HUES64 (cell line): Measurements from ENCODE around the gene LRRFIP1.

Experiments used
- H3K27ac ChIP-seq: 2 replicates; pipeline ENCODE4 v1.7.0; 2013; ENCODE audit warnings: low read depth, low read length, inconsistent platforms
- H3K27me3 ChIP-seq: 2 replicates; pipeline ENCODE4 v1.6.1; 2013; ENCODE audit warnings: mild to moderate bottlenecking, low read length; ENCODE audit not compliant: insufficient read depth
- H3K36me3 ChIP-seq: 2 replicates; pipeline ENCODE4 v1.6.1; 2013; ENCODE audit warnings: mild to moderate bottlenecking, low read length; ENCODE audit not compliant: insufficient read depth
- H3K4me1 ChIP-seq: 2 replicates; pipeline ENCODE4 v1.6.1; 2013; ENCODE audit warnings: mild to moderate bottlenecking, low read length, moderate library complexity; ENCODE audit not compliant: insufficient read depth
- H3K4me3 ChIP-seq: 2 replicates; pipeline ENCODE4 v1.5.1; 2013; ENCODE audit warnings: mild to moderate bottlenecking, low read length, moderate library complexity
- H3K9ac ChIP-seq: 2 replicates; pipeline ENCODE4 v1.6.1; 2013; ENCODE audit warnings: mild to moderate bottlenecking, low read depth, low read length
- H3K9me3 ChIP-seq: 2 replicates; pipeline ENCODE4 v1.6.1; 2013; ENCODE audit warnings: low read depth, low read length; ENCODE audit not compliant: insufficient read depth
- WGBS: fragments of 150-250, 120-280 bp; methylation state at CpG from one replicate; pipeline ENCODE4 v1.1.7; 2013; ENCODE audit warnings: missing lambda C conversion rate; 5-methylcytosine and 5-hydroxymethylcytosine counted together

The LRRFIP1 gene

DNA sequence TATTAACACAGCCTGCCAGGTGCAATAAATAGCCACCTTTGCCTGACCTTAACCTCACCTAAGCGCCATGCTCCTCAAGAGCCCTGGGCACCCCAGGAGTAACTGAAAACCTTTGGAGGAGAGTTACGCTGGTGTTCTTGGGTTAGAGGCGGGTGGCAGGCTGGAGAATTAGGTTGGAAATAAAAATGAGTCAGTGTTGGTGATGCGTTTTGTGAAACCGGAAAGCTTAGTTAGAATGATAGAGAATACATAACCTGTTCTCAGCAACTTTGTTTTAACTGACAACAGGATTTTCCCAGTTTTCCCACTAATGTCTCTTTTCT is 17.0 kb downstream of the LRRFIP1 start:
- Histone ChIP-seq H3K9ac (no peak overlapping the region), H3K9me3 (peaks cover 3% of the 10 kb centered on the region; the same call in 1 of the 2 replicates), H3K4me3 (no peak overlapping the region), H3K4me1 (no peaks in the 10 kb centered on the region), H3K36me3 (peaks cover 11% of the 10 kb centered on the region), H3K27me3 (no peaks in the 10 kb centered on the region), H3K27ac (no peak overlapping the region)
- 98% methylated on average over 5 of the region's 5 CpGs for WGBS

DNA sequence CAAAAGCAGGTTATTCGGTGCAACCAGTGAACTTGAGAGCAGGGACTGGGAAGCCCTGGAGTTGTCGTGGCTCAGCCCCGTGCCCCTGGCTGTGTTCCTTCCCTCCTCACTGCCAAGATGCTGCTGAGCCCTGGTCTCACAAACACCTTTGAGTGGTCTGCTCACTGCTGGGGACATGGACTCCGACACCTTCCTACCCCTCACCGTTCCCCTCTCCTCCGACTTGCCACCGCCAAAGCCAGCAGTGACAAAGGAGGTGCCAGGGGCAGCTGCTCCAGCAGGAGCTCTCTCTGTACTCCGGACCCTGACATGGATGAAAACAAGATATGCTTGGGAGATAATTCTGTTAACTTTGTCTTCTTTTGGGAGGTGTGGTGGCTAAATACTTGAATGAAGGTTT is 17.9 kb downstream of the LRRFIP1 start:
- Histone ChIP-seq H3K4me1 (no peaks in the 10 kb centered on the region), H3K27ac (no peak overlapping the region), H3K9me3 (peaks cover 3% of the 10 kb centered on the region; the same call in 1 of the 2 replicates), H3K27me3 (no peaks in the 10 kb centered on the region), H3K9ac (no peak overlapping the region), H3K36me3 (peaks cover 11% of the 10 kb centered on the region), H3K4me3 (no peak overlapping the region)
- WGBS: 94% methylated on average over 8 of the region's 8 CpGs

DNA sequence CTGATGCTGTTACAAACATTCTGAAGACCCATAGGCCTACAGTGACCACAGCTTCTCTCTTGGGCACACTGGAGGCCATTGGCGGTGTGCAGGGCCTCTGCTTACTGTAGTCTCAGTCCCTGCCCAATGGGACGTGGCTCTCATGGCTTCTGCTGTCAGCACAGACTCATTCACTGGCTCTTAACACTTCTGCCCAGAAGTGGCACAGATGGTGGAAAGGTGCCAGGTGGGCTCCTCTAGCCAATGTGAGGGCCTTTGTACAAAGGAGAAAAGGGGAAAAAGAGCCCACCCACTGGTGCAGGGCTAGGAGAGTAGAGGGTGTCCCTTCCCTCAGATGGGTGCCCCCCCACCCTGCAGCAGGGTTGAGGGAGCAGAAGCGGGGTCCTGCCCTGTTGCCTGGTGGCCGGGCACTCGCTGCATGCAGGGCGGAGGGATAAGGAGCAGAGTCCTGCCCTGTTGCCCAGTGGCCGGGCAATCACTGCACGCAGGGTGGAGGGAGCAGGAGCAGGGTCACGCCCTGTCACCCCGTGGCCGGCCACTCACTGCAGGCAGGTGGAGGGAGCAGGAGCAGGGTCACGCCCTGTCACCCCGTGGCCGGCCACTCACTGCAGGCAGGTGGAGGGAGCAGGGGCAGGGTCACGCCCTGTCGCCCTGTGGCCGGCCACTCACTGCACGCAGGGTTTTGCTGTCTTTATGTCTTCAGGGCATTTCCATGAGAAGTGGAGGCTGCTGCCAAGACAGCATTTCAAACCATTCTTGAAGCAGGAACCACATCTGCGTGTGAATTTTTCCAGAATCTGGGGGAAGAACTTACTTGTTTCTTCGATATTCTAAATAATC is 20.0 kb downstream of the LRRFIP1 start:
- Histone ChIP-seq H3K9ac (no peak overlapping the region), H3K9me3 (peaks cover 4% of the 10 kb centered on the region; the same call in 1 of the 2 replicates), H3K36me3 (peaks cover 15% of the 10 kb centered on the region), H3K4me1 (no peaks in the 10 kb centered on the region), H3K27ac (no peak overlapping the region), H3K27me3 (no peaks in the 10 kb centered on the region), H3K4me3 (no peak overlapping the region)
- 90% methylated on average over 20 of the region's 20 CpGs for WGBS

DNA sequence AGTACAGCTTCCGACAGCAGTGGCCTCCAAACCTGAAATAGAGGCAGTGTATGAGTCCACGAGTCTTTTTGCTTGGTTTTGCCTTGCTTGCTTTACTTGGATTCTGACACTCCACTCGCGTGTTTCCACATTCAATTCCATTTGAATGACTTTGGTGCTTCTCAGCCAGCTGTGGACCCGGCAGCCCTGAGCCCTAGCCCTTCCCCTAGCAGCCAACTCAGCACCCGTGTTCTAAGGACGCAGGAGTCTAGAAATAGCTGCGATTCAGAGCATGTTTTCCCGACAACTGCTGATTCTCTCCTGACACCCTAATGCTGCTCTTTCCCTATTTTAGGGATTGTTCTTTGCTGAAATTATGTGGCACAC is 20.6 kb downstream of the LRRFIP1 start:
- 92% methylated on average over 9 of the region's 9 CpGs for WGBS
- no peaks in the 10 kb centered on the region for H3K27me3 ChIP-seq

DNA sequence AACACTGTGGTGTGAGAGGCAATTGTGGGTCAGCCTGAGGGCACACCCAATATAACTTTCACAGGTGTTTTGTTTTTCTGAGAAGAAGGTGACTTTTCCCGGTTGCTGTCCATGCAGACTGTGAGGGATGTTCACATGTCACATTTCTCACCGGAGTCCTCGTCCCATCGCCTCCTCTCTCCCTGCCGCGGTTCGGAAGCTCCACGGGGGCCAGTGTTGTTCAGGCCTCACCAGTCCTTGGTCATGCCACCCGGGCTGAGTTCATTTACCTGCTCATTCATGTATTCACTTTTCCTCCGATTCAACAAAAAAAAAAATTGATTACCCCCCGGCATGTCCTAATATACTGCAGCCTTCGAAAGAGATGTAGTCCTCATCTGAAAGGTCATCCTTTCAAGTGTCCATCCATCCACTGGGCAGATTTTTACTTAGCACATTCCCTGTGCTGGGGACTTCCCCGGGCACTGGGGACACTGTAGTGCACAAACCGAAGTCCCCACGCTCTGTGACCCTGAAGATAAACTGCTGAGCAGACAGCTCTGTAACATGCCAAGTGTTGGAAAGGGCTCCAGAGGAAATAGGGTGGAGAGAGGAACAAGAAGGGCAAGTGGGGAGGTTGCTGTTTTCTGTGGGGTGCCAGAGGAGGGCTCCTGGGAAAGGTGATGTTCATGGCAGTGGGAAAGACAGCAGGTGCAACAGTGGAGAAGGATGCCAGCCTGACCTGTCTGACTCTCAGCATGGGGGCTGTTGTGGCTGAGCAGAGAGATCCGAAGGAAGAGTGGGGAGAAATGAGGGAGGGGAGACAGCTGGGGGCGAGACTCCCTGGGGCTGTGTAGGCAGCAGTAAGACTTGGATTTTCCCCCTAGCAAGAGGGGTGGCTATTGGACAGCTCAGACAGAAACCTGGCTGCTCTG is 22.4 kb downstream of the LRRFIP1 start:
- H3K4me3 ChIP-seq: no peak overlapping the region
- H3K36me3 ChIP-seq: peaks cover 16% of the 10 kb centered on the region
- no peaks in the 10 kb centered on the region for H3K4me1 ChIP-seq
- H3K9me3 ChIP-seq: peaks cover 4% of the 10 kb centered on the region; the same call in 1 of the 2 replicates
- H3K27ac ChIP-seq: no peak overlapping the region
- 95% methylated on average over 17 of the region's 17 CpGs for WGBS
- no peak overlapping the region for H3K9ac ChIP-seq
- H3K27me3 ChIP-seq: no peaks in the 10 kb centered on the region

More for the DNA sequence above, 20.6 kb downstream of the LRRFIP1 start:
- Histone ChIP-seq H3K27ac (no peak overlapping the region), H3K4me3 (no peak overlapping the region), H3K9ac (no peak overlapping the region), H3K9me3 (peaks cover 4% of the 10 kb centered on the region; the same call in 1 of the 2 replicates), H3K4me1 (no peaks in the 10 kb centered on the region), H3K36me3 (peaks cover 17% of the 10 kb centered on the region)

DNA sequence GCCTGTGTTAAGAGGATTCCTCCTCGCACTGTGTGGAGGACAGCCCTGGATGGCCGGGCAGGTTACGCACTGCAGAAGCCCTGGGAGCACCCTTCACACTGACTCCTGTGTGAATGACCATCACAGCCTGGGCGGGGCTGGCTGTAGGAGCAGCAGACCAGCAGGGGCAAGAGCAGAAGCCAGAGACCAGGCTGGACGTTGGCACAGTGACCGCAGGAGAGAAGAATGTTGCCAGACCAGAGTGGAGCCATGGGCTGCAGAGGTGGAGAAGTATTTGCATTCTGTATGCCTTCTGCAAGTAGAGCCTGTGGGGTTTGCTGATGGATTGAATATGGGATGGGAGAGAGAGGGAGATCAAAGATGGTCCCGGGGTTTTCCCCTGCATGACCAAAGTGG is 23.1 kb downstream of the LRRFIP1 start:
- WGBS: 94% methylated on average over 7 of the region's 7 CpGs
- Histone ChIP-seq H3K4me3 (no peak overlapping the region), H3K36me3 (peaks cover 10% of the 10 kb centered on the region), H3K4me1 (no peaks in the 10 kb centered on the region), H3K9ac (no peak overlapping the region), H3K9me3 (peaks cover 4% of the 10 kb centered on the region; the same call in 1 of the 2 replicates), H3K27ac (no peak overlapping the region), H3K27me3 (no peaks in the 10 kb centered on the region)

DNA sequence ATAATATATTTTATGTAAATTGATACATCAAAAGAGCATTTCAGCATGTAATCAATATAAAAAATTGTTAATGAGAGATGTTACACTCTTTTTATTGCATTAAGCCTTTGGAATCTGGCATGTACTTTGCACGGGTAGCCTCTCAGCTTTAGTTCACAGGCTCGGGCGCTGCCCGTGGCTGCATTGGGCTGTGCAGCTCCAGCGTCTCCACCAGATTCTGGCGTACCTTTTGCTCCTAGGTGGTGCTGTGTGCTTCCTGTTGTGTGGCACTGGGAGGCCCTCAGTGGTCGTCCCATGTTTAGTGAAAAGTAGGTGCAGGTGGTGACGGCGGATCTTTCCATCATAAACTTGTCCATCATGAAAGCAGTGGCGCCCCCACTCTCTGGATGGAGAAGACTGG is 24.4 kb downstream of the LRRFIP1 start:
- H3K27me3 ChIP-seq: no peaks in the 10 kb centered on the region
- H3K27ac ChIP-seq: no peak overlapping the region
- no peak overlapping the region for H3K9ac ChIP-seq
- H3K4me3 ChIP-seq: no peak overlapping the region
- H3K36me3 ChIP-seq: peaks cover 14% of the 10 kb centered on the region
- H3K4me1 ChIP-seq: no peaks in the 10 kb centered on the region
- WGBS: 95% methylated on average over 10 of the region's 10 CpGs
- peaks cover 4% of the 10 kb centered on the region; the same call in 1 of the 2 replicates for H3K9me3 ChIP-seq

DNA sequence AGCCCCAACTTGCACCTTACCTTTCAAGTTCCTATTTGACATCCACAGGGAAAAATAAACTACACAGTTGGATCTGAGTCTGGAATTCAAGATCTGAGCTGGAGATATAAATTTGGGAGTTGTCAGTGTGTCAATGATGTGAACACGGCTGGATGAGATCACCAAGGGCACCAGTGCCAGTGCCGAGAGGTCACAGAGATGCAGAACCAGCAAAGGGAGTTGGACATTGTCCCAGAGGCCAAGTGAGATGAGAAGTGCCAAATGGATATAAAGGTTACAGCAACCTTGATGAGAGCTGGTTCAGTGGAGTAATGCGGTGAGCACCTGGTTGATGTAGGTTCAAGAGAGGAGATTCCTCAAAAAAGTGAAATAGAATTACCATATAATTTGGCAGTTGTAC is 24.8 kb downstream of the LRRFIP1 start:
- WGBS: 97% methylated on average over 3 of the region's 3 CpGs
- Histone ChIP-seq H3K4me1 (no peaks in the 10 kb centered on the region), H3K4me3 (no peak overlapping the region), H3K9me3 (peaks cover 8% of the 10 kb centered on the region; the same call in 1 of the 2 replicates), H3K27ac (no peak overlapping the region), H3K9ac (no peak overlapping the region), H3K36me3 (peaks cover 14% of the 10 kb centered on the region), H3K27me3 (no peaks in the 10 kb centered on the region)

DNA sequence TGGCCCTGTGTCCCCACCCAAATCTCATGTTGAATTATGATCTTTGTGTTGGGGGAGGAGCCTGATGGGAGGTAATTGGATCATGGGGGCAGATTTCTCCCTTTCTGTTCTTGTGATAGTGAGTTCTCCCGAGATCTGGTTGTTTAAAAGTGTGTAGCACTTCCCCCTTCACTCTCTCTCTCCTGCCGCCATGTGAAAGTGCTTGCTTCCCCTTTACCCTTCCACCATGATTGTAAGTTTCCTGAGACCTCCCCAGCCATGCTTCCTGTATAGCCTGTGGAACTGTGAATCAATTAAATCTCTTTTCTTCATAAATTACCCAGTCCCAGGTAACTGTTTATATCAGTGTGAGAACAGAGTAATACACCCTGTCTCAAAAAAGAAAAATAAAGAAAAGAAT is 25.5 kb downstream of the LRRFIP1 start:
- no peaks in the 10 kb centered on the region for H3K4me1 ChIP-seq
- WGBS: 100% methylated on average over 1 of the region's 2 CpGs
- no peak overlapping the region for H3K27ac ChIP-seq
- no peaks in the 10 kb centered on the region for H3K27me3 ChIP-seq
- peaks cover 14% of the 10 kb centered on the region for H3K36me3 ChIP-seq
- H3K4me3 ChIP-seq: no peak overlapping the region
- peaks cover 14% of the 10 kb centered on the region; the same call in 1 of the 2 replicates for H3K9me3 ChIP-seq
- no peak overlapping the region for H3K9ac ChIP-seq

DNA sequence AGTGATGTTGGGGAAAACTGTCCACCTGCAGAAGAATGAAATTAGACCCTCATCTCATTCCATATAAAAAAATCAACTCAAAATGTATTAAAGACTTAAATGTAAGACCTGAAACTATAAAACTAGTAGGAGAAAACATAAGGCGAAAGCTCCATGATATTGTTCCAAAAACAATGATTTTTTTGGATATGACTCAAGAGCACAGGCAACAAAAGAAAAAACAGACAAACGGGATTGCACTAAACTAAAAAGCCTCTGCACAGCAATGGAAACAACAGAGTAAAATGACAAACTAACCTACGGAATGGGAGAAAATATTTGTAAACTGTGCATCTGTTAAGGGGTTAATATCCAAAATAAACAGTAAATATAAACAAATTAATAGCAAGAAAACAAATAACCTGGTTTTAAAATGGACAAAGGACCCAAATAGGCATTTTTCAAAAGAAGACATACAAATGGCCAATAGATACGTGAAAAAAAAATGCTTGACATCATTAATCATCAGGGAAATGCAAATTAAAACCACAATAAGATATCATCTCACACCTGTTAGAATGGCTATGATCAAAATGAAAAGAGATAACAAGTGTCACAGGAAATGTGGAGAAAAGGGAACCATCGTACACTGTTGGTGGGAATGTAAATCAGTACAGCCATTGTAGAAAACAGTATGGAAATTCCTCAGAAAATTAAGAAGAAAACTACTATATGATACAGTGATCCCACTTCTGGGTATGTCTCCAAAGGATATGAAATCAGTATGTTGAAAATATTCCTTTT is 26.6 kb downstream of the LRRFIP1 start:
- Histone ChIP-seq H3K4me1 (no peaks in the 10 kb centered on the region), H3K4me3 (no peak overlapping the region), H3K27ac (no peak overlapping the region), H3K9me3 (peaks cover 14% of the 10 kb centered on the region; the same call in 1 of the 2 replicates), H3K9ac (no peak overlapping the region), H3K36me3 (peaks cover 14% of the 10 kb centered on the region), H3K27me3 (no peaks in the 10 kb centered on the region)
- WGBS: 92% methylated on average over 5 of the region's 5 CpGs
